ENCODE data around the gene PLIN1. TPM values are rescaled to one million over a fixed set of nuclear protein-coding genes. Genes with fewer than 3 reads are reported as not detected.

The PLIN1 gene
- total and polyA plus RNA-seq, 2 donors (not counting 1 experiment from before 2014, with no cell fraction given): 0.02 to 0.50 TPM

- Histone ChIP-seq H3K36me3 (ENCODE audit: control insufficient read depth, insufficient read depth, low read length) (no peaks in the 10 kb centered on the region), H3K4me2 (ENCODE audit: extremely low read depth, insufficient read depth, low read length) (no peak overlapping the region), H3K4me1 (ENCODE audit: control insufficient read depth, extremely low read depth, insufficient read depth, low read length) (no peaks in the 10 kb centered on the region), H3K4me3 (replicated peaks in 1 of 4; ENCODE audit: control extremely low read depth in 1 of 4, insufficient read depth in 1 of 4, low read depth in 3 of 4, low read length in 4 of 4) (no peak overlapping the region), H3K9ac (ENCODE audit: insufficient read depth, low read length) (no peak overlapping the region), H3K79me2 (ENCODE audit: control insufficient read depth, insufficient read depth, low read length) (no peaks in the 10 kb centered on the region), H2AFZ (ENCODE audit: low read length) (no peak overlapping the region), H3K9me3 (ENCODE audit: control insufficient read depth, insufficient read depth, low read depth, low read length) (no peaks in the 10 kb centered on the region), H3K27ac (ENCODE audit: insufficient read depth, low read length) (no peak overlapping the region), H3K27me3 (ENCODE audit: control insufficient read depth, insufficient read depth, low read length) (peaks cover 18% of the 10 kb centered on the region), H4K20me1 (ENCODE audit: control insufficient read depth, extremely low read depth, insufficient read depth, low read length) (no peaks in the 10 kb centered on the region)
- TF ChIP-seq CTCF (conservative IDR thresholded peaks at IDR 0.05 in 1 of 2, IDR thresholded peaks at IDR 0.05 in 1 of 2; ENCODE audit: low read depth in 1 of 2, low read length in 2 of 2) (no peak), EZH2 (IDR thresholded peaks at IDR 0.05; ENCODE audit: low read length, missing control alignments) (no peak)
- DNase-seq (ENCODE audit: low read depth in 2 of 2): no peak
These were observed 45.5 kb upstream of the PLIN1 start for GRCh38 chr15:89724621-89725020.

GRCh38 chr15:89723031-89723430, 43.9 kb upstream of the PLIN1 start:
- Histone ChIP-seq H3K36me3 (ENCODE audit: control insufficient read depth, insufficient read depth, low read length) (no peaks in the 10 kb centered on the region), H3K9ac (ENCODE audit: insufficient read depth, low read length) (no peak overlapping the region)

GRCh38 chr15:89714775-89715174, 35.6 kb upstream of the PLIN1 start:
- Histone ChIP-seq H3K36me3 (ENCODE audit: control insufficient read depth, insufficient read depth, low read length) (no peaks in the 10 kb centered on the region), H3K27ac (ENCODE audit: insufficient read depth, low read length) (no peak overlapping the region), H2AFZ (ENCODE audit: low read length) (no peak overlapping the region), H3K4me2 (ENCODE audit: extremely low read depth, insufficient read depth, low read length) (no peak overlapping the region), H3K79me2 (ENCODE audit: control insufficient read depth, insufficient read depth, low read length) (no peaks in the 10 kb centered on the region), H4K20me1 (ENCODE audit: control insufficient read depth, extremely low read depth, insufficient read depth, low read length) (no peaks in the 10 kb centered on the region), H3K4me3 (replicated peaks in 1 of 4; ENCODE audit: control extremely low read depth in 1 of 4, insufficient read depth in 1 of 4, low read depth in 3 of 4, low read length in 4 of 4) (no peak overlapping the region), H3K9ac (ENCODE audit: insufficient read depth, low read length) (no peak overlapping the region), H3K9me3 (ENCODE audit: control insufficient read depth, insufficient read depth, low read depth, low read length) (no peaks in the 10 kb centered on the region), H3K27me3 (ENCODE audit: control insufficient read depth, insufficient read depth, low read length) (no peaks in the 10 kb centered on the region), H3K4me1 (ENCODE audit: control insufficient read depth, extremely low read depth, insufficient read depth, low read length) (no peaks in the 10 kb centered on the region)
- no peak for DNase-seq (ENCODE audit: low read depth in 2 of 2)
- TF ChIP-seq CTCF (conservative IDR thresholded peaks at IDR 0.05 in 1 of 2, IDR thresholded peaks at IDR 0.05 in 1 of 2; ENCODE audit: low read depth in 1 of 2, low read length in 2 of 2): no peak
- TF ChIP-seq EZH2 (IDR thresholded peaks at IDR 0.05; ENCODE audit: low read length, missing control alignments): no peak

More at GRCh38 chr15:89723031-89723430, 43.9 kb upstream of the PLIN1 start:
- Histone ChIP-seq H3K27me3 (ENCODE audit: control insufficient read depth, insufficient read depth, low read length) (peaks cover 10% of the 10 kb centered on the region), H2AFZ (ENCODE audit: low read length) (no peak overlapping the region), H3K4me2 (ENCODE audit: extremely low read depth, insufficient read depth, low read length) (no peak overlapping the region), H3K4me3 (replicated peaks in 1 of 4; ENCODE audit: control extremely low read depth in 1 of 4, insufficient read depth in 1 of 4, low read depth in 3 of 4, low read length in 4 of 4) (no peak overlapping the region), H4K20me1 (ENCODE audit: control insufficient read depth, extremely low read depth, insufficient read depth, low read length) (no peaks in the 10 kb centered on the region), H3K27ac (ENCODE audit: insufficient read depth, low read length) (no peak overlapping the region), H3K79me2 (ENCODE audit: control insufficient read depth, insufficient read depth, low read length) (no peaks in the 10 kb centered on the region), H3K9me3 (ENCODE audit: control insufficient read depth, insufficient read depth, low read depth, low read length) (no peaks in the 10 kb centered on the region), H3K4me1 (ENCODE audit: control insufficient read depth, extremely low read depth, insufficient read depth, low read length) (no peaks in the 10 kb centered on the region)
- no peak for TF ChIP-seq EZH2 (IDR thresholded peaks at IDR 0.05; ENCODE audit: low read length, missing control alignments)
- TF ChIP-seq CTCF (conservative IDR thresholded peaks at IDR 0.05 in 1 of 2, IDR thresholded peaks at IDR 0.05 in 1 of 2; ENCODE audit: low read depth in 1 of 2, low read length in 2 of 2): no peak
- no peak for DNase-seq (ENCODE audit: low read depth in 2 of 2)
